ENCODE measurements around the gene SNPH. TPM values are rescaled to one million over a fixed set of nuclear protein-coding genes. Genes with fewer than 3 reads are reported as not detected.

Gene SNPH
- total RNA-seq, 1 donor from 2014 or later = 4.6 TPM

GRCh38 chr20:1252416-1252815 is 13.7 kb upstream of the SNPH start:
- no peak for DNase-seq (ENCODE audit: low read depth)
- no peak overlapping the region for H3K4me3 ChIP-seq (ENCODE audit: low read depth, low read length)
- TF ChIP-seq CTCF (conservative IDR thresholded peaks at IDR 0.05; ENCODE audit: low read depth, low read length) = no peak

GRCh38 chr20:1254254-1254653 is 11.8 kb upstream of the SNPH start:
- DNase-seq (ENCODE audit: low read depth) = no peak
- no peak overlapping the region for H3K4me3 ChIP-seq (ENCODE audit: low read depth, low read length)
- no peak for TF ChIP-seq CTCF (conservative IDR thresholded peaks at IDR 0.05; ENCODE audit: low read depth, low read length)

GRCh38 chr20:1255675-1256074 is 10.4 kb upstream of the SNPH start:
- no peak for DNase-seq (ENCODE audit: low read depth)
- no peak overlapping the region for H3K4me3 ChIP-seq (ENCODE audit: low read depth, low read length)
- no peak for TF ChIP-seq CTCF (conservative IDR thresholded peaks at IDR 0.05; ENCODE audit: low read depth, low read length)

- no peak for DNase-seq (ENCODE audit: low read depth)
- no peak for TF ChIP-seq CTCF (conservative IDR thresholded peaks at IDR 0.05; ENCODE audit: low read depth, low read length)
- no peak overlapping the region for H3K4me3 ChIP-seq (ENCODE audit: low read depth, low read length)
Observed at GRCh38 chr20:1263853-1264252, 2.2 kb upstream of the SNPH start.

- no peak for DNase-seq (ENCODE audit: low read depth)
- no peak overlapping the region for H3K4me3 ChIP-seq (ENCODE audit: low read depth, low read length)
- no peak for TF ChIP-seq CTCF (conservative IDR thresholded peaks at IDR 0.05; ENCODE audit: low read depth, low read length)
Observed at GRCh38 chr20:1264727-1265126, 1.4 kb upstream of the SNPH start.

- TF ChIP-seq CTCF (conservative IDR thresholded peaks at IDR 0.05; ENCODE audit: low read depth, low read length) = no peak
- peak overlapping the region; percentile 77 for H3K4me3 ChIP-seq (ENCODE audit: low read depth, low read length)
- no peak for DNase-seq (ENCODE audit: low read depth)
Observed at GRCh38 chr20:1265226-1265915, 723 bp upstream of the SNPH start.

GRCh38 chr20:1265916-1266166 is 253 bp upstream of the SNPH start:
- TF ChIP-seq CTCF (conservative IDR thresholded peaks at IDR 0.05; ENCODE audit: low read depth, low read length) = no peak
- no peak for DNase-seq (ENCODE audit: low read depth)
- H3K4me3 ChIP-seq (ENCODE audit: low read depth, low read length) = peak overlapping the region; percentile 77

All from epithelial cell of proximal tubule (primary cell).